Activated T-helper 1 cell treated with anti-CD3 and anti-CD28 coated beads, Interleukin-12 subunit alpha, Interleukin-12 subunit beta, Interleukin-2, Interleukin-4 antibody, amounts not matched to agents 30 ng/mL and 10 ng/mL and 1 ng/mL, durations not matched to agents 14 hours and 24 hours and 36 hours (primary cell): ENCODE measurements around the gene TFF2. TPM values are rescaled to one million over a fixed set of nuclear protein-coding genes. Genes with fewer than 3 reads are reported as not detected.

Experiments
- DNase-seq: peaks from one replicate; pipeline ENCODE4 v3.0.0; 2021; ENCODE audit warnings: low spot score
- H3K27ac Mint-ChIP-seq: one replicate; pipeline ENCODE4 v1.8.0; 2021; ENCODE audit warnings: mild to moderate bottlenecking, mixed read lengths
- H3K27me3 Mint-ChIP-seq: one replicate; pipeline ENCODE4 v1.8.0; 2022; ENCODE audit warnings: mild to moderate bottlenecking, moderate library complexity, mixed read lengths; ENCODE audit not compliant: insufficient read depth
- H3K36me3 Mint-ChIP-seq: one replicate; pipeline ENCODE4 v1.8.0; 2021; ENCODE audit warnings: low read depth, mixed read lengths
- H3K4me1 Mint-ChIP-seq: one replicate; pipeline ENCODE4 v1.8.0; 2021; ENCODE audit warnings: low read depth, mixed read lengths
- H3K4me3 Mint-ChIP-seq: one replicate; pipeline ENCODE4 v1.8.0; 2021; ENCODE audit warnings: mild to moderate bottlenecking, moderate library complexity, mixed read lengths
- H3K9me3 Mint-ChIP-seq: one replicate; pipeline ENCODE4 v1.8.0; 2021; ENCODE audit warnings: mixed read lengths
- intact Hi-C: fragments of 100-400 bp; cut with micrococcal nuclease; formaldehyde crosslinking; loops from one replicate; pipeline ENCODE4 v1.15.1; 2024
- total RNA-seq: library from RNA; stranded (reverse); gene quantifications from 2 replicates; pipeline ENCODE4 v1.2.3, GENCODE V29; 2022

Gene TFF2
- total RNA-seq, 1 donor from 2014 or later, result not detected

GRCh38 chr21:42343963-42344510 is 6.8 kb downstream of the TFF2 start:
- no peaks in the 10 kb centered on the region for H3K36me3 Mint-ChIP-seq
- H3K27me3 Mint-ChIP-seq, result peaks cover 2% of the 10 kb centered on the region
- no peak overlapping the region for H3K4me3 Mint-ChIP-seq
- H3K27ac Mint-ChIP-seq, result no peak overlapping the region
- H3K4me1 Mint-ChIP-seq, result no peaks in the 10 kb centered on the region
- DNase-seq, result no peak
- H3K9me3 Mint-ChIP-seq, result no peaks in the 10 kb centered on the region
- intact Hi-C loops, result no loop called here

DNA sequence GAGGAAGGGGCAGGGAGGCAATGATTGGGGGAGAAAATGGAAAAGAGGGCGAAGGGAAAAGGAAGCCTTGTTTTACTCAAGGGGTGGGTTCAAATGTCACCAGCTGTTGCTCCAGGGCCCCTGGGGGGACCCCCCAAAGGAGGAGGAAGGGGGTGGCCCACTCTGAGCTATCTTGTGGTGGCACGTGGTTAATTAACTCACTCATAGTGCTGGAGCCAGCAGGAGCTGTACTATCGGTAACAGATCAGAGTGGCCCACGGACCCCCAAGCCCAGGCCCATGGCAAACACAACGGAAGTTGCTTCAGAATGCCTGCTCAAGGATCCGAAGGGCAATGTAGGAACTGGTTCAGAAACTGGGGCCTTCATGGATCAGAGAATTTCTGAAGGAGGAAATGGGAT is 7.2 kb downstream of the TFF2 start:
- Mint-ChIP-seq H3K9me3 (no peaks in the 10 kb centered on the region), H3K4me3 (no peak overlapping the region), H3K27ac (peak overlapping the region; percentile 23), H3K4me1 (no peaks in the 10 kb centered on the region), H3K36me3 (no peaks in the 10 kb centered on the region), H3K27me3 (peaks cover 2% of the 10 kb centered on the region)
- intact Hi-C loops, result no loop called here
- DNase-seq, result no peak

- intact Hi-C loops, result no loop called here
- peaks cover 2% of the 10 kb centered on the region for H3K27me3 Mint-ChIP-seq
- H3K36me3 Mint-ChIP-seq, result no peaks in the 10 kb centered on the region
- peak overlapping the region; percentile 23 for H3K27ac Mint-ChIP-seq
- no peaks in the 10 kb centered on the region for H3K9me3 Mint-ChIP-seq
- H3K4me3 Mint-ChIP-seq, result no peak overlapping the region
- DNase-seq, result no peak
- H3K4me1 Mint-ChIP-seq, result peaks cover 1% of the 10 kb centered on the region
Observed at GRCh38 chr21:42343101-42343500, 7.7 kb downstream of the TFF2 start.

DNA sequence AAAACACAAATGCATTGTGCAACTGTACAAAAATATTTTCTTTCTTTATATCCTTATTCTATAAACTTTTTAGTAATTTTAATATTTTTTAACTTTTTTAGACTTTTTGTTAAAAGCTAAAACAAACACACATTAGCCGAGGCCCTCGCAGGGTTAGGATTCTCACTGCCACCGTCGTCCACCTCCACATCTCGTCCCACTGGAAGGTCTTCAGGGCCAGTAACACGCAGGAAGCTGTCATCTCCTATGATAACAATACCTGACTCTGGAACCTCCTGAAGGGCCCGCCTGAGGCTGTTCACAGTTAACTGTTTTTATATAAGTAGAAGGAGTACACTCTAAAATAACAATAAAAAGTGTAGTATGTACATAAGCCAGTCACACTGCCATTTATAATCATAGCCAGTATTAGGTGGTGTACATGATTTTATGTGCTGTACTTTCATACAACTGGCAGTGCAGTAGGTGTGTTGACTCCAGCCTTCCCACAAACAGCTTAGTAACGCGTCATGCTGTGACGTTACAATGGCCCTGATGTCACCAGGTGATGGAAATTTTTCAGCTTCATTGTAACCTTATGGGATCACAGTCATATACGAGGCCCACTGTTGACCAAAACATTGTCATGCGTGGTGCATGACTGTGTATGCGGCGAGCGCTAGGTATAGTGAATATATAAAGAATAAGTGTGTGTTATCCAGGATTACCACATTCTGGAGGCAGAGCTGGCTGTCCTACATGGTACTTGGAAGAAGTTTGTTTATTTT is 8.8 kb downstream of the TFF2 start:
- no peak for DNase-seq
- Mint-ChIP-seq H3K27me3 (peaks cover 7% of the 10 kb centered on the region), H3K9me3 (peaks cover 7% of the 10 kb centered on the region), H3K4me1 (peaks cover 12% of the 10 kb centered on the region), H3K4me3 (no peak overlapping the region), H3K27ac (no peak overlapping the region), H3K36me3 (no peaks in the 10 kb centered on the region)
- intact Hi-C loops, result no loop called here

DNA sequence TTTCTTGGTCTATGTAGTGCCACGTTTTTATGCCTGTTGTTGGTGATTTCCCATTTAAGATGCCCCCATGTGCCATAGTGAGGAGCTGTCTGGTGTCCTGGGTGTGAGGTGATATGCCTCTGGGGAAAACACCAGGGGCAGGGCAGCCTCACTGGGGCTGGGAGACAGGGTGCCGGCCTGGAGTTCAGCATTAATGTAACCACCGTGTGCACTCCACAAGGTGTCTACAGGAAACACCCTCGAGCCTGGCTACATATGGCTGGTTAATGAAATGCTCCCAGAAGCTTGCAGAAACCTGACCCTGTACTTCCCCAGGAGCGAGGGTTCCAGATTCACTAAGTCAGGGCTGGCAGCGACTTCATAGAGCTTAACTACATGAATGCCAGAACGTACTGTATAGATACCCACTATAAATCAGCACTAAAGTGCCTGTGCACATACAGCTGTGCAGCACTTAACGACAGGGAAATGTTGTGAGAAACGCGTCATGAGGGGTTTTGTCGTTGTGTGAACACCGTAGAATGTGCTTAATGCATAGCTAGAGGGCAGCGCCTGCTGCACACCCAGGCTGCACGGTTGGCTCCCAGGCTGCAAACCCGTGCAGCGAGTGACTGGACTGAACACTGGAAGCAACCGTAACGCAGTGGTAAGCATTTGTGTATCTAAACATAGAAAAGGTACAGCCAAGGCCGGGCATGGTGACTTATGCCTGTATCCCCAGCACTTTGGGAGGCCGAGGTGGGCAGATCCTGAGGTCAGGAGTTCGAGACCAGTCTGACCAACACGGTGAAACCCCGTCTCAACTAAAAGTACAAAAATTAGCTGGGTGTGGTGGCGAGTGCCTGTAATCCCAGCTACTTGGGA is 10.4 kb downstream of the TFF2 start:
- intact Hi-C loops, result no loop called here
- no peak for DNase-seq
- H3K27me3 Mint-ChIP-seq, result peaks cover 15% of the 10 kb centered on the region

GRCh38 chr21:42338729-42339715 is 11.8 kb downstream of the TFF2 start:
- Mint-ChIP-seq H3K4me1 (peaks cover 12% of the 10 kb centered on the region), H3K36me3 (no peaks in the 10 kb centered on the region), H3K4me3 (no peak overlapping the region), H3K9me3 (peaks cover 7% of the 10 kb centered on the region), H3K27ac (no peak overlapping the region), H3K27me3 (peaks cover 24% of the 10 kb centered on the region)
- intact Hi-C loops, result loop anchor here (1.0 to 5.0 kb wide), 4 partner anchors 53 to 188 kb away; no protein-coding TSS in a partner anchor
- no peak for DNase-seq

More for the DNA sequence above, 10.4 kb downstream of the TFF2 start:
- Mint-ChIP-seq H3K4me1 (peaks cover 12% of the 10 kb centered on the region), H3K27ac (no peak overlapping the region), H3K36me3 (no peaks in the 10 kb centered on the region), H3K4me3 (no peak overlapping the region), H3K9me3 (peaks cover 7% of the 10 kb centered on the region)

GRCh38 chr21:42337830-42338728 is 12.7 kb downstream of the TFF2 start:
- intact Hi-C loops, result loop anchor here (1.0 to 5.0 kb wide), 4 partner anchors 54 to 189 kb away; no protein-coding TSS in a partner anchor
- Mint-ChIP-seq H3K36me3 (no peaks in the 10 kb centered on the region), H3K4me1 (peaks cover 12% of the 10 kb centered on the region), H3K27me3 (peaks cover 28% of the 10 kb centered on the region), H3K9me3 (peaks cover 7% of the 10 kb centered on the region), H3K4me3 (no peak overlapping the region), H3K27ac (peak overlapping the region; percentile 15)
- DNase-seq, result peak; percentile 66

DNA sequence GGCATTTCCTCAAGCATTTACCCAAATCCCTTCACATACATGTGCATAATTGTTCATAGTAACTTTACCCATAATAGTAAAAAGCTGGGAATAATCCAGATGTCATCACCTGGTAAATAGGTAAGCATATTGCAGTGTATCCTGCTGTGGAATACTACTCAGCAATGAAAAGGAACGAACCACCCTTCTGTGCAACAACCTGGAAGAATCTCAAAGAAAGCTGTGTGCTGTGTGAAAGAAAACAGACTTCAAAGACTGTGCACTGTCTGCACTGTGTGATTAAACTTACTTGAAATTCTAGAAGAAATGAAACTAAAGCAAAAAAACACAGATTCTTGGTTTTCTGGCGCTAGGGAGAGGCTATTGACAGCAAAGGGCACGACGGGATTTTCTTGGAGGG is 13.5 kb downstream of the TFF2 start:
- Mint-ChIP-seq H3K4me3 (no peak overlapping the region), H3K4me1 (peaks cover 12% of the 10 kb centered on the region), H3K27me3 (peaks cover 30% of the 10 kb centered on the region), H3K36me3 (no peaks in the 10 kb centered on the region), H3K9me3 (peaks cover 7% of the 10 kb centered on the region), H3K27ac (no peak overlapping the region)
- intact Hi-C loops, result loop anchor here (5.0 kb wide), 3 partner anchors 55 to 190 kb away; no protein-coding TSS in a partner anchor
- no peak for DNase-seq

DNA sequence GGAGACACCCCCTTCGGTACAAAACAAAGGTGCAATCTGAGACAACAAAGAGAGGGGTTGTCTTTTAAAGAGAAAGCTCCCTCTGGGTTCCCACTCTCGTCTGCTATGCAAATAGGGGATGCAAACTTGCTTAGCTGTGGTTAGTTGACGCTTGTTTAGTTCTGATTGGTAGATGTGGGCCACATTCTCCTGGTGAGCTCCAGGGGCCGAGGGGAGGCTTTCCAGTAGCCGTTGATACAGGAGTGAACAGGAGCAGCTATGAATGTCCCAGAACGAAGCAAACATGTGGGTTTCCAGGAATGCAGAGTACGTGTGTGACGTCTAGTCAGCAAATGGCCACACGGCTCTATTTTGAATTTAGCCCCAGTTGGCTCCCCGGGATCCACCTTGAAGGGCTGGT is 14.7 kb downstream of the TFF2 start:
- peaks cover 12% of the 10 kb centered on the region for H3K4me1 Mint-ChIP-seq
- H3K27me3 Mint-ChIP-seq, result peaks cover 35% of the 10 kb centered on the region
- peaks cover 2% of the 10 kb centered on the region for H3K36me3 Mint-ChIP-seq
- no peak for DNase-seq
- intact Hi-C loops, result loop anchor here (5.0 kb wide), 3 partner anchors 56 to 191 kb away; no protein-coding TSS in a partner anchor
- H3K27ac Mint-ChIP-seq, result no peak overlapping the region
- H3K4me3 Mint-ChIP-seq, result no peak overlapping the region
- peaks cover 19% of the 10 kb centered on the region for H3K9me3 Mint-ChIP-seq

DNA sequence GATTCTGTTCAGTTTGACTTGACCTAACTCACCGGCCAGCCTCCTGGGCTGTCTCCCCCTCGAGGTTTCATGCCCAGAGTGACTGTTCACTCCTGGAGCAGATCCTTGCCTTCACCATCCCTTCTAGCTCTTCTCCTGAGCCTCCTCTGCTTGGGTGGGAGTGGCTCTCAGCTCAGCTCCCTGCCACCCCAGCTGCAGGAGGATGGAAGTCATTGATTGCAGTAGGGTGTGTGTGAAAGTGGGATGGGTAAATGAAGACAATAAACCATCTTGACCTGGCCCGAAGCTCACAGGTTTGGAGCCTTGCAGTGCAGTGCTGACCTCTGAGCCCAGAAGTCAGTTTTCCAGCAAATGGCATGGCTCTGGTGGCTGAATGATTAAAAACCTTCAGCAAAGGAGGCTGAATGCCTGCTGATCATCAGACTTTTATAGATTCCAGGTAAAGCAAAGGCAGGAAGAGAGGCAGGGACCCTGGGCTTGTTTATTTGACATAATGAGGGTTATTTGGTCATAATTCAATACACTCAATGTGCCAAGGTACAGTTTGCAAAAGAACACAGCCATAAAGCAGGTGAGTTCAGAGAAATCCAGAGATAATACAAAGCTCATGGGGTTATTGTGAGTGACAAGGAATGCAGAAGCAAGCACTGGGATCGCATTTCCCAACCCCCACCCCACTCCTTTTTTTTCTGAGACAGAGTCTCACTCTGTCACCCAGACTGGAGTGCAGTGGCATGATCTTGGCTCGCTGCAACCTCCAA is 18.1 kb downstream of the TFF2 start:
- Mint-ChIP-seq H3K9me3 (peaks cover 24% of the 10 kb centered on the region), H3K27ac (no peak overlapping the region)
- DNase-seq, result no peak

DNA sequence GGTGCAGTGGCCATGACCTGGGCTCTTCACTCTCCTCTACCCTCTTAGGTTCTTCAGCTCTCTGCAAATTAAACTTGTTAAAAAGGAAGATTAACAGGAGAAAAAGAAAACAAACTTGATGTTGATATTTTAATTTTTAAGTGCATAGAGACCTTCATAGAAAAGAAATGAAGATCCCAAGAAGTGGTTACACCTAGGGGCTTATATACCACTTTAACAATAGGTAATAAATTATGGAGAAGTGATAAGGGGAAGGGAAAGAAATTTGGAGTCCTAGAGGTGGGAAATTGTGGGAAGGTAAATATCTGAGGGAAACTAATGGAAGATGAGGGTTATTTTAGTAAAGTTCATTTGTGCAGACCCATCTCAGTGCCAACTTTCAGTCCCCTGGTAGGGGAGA is 19.1 kb downstream of the TFF2 start:
- no peak for DNase-seq
- Mint-ChIP-seq H3K27ac (no peak overlapping the region), H3K4me3 (no peak overlapping the region), H3K36me3 (peaks cover 2% of the 10 kb centered on the region), H3K9me3 (peaks cover 18% of the 10 kb centered on the region), H3K27me3 (peaks cover 48% of the 10 kb centered on the region), H3K4me1 (no peaks in the 10 kb centered on the region)
- intact Hi-C loops, result no loop called here

More for the DNA sequence above, 18.1 kb downstream of the TFF2 start:
- Mint-ChIP-seq H3K36me3 (peaks cover 2% of the 10 kb centered on the region), H3K4me3 (no peak overlapping the region), H3K27me3 (peaks cover 51% of the 10 kb centered on the region), H3K4me1 (peaks cover 7% of the 10 kb centered on the region)
- intact Hi-C loops, result no loop called here
